Stomach (tissue), 9 donors: ENCODE measurements around the gene HIP1. TPM values are rescaled to one million over a fixed set of nuclear protein-coding genes. Genes with fewer than 3 reads are reported as not detected.

Experiments used
- DNase-seq, 2 donors: peaks; one replicate each; pipeline versions ENCODE4 v3.0.0 to v3.0.0-alpha.2; 2013 to 2019
- H3K27ac ChIP-seq, 5 donors: fragments of 200-600 bp in 4 of 5; sonication (generic) in 4 of 5; one replicate each; pipeline ENCODE4 v1.5.1; 2013 to 2019; ENCODE audit warnings: mild to moderate bottlenecking in 1 of 5, moderate library complexity in 1 of 5
- H3K27me3 ChIP-seq, 3 donors: fragments of 200-600 bp; sonication (generic); one replicate each; pipeline ENCODE4 v1.5.1; 2017 to 2019; ENCODE audit warnings: mixed run types in 1 of 3
- H3K36me3 ChIP-seq, 4 donors: fragments of 200-600 bp; sonication (generic); 1 replicate in 3 of 4; 2 replicates in 1 of 4; pipeline ENCODE4 v1.5.1; 2016 to 2019
- H3K4me1 ChIP-seq, 4 donors: fragments of 200-600 bp; sonication (generic); one replicate each; pipeline ENCODE4 v1.5.1; 2016 to 2019
- H3K4me3 ChIP-seq, 4 donors: fragments of 200-600 bp; sonication (generic) in 3 of 4; one replicate each; pipeline ENCODE4 v1.5.1; 2016 to 2019; ENCODE audit warnings: mild to moderate bottlenecking in 1 of 4
- H3K9me3 ChIP-seq, 4 donors: fragments of 200-600 bp; sonication (generic); one replicate each; pipeline ENCODE4 v1.5.1; 2016 to 2019
- CTCF ChIP-seq, 7 experiments: fragments of 450-650 bp in 4 of 7; fragments of 200-600 bp in 3 of 7; sonication (generic) in 3 of 7; IDR thresholded peaks; one replicate each; pipeline ENCODE4 v1.5.1; 2016 to 2019; ENCODE audit warnings: antibody characterized with exemption in 7 of 7, control low read depth in 2 of 7, mild to moderate bottlenecking in 1 of 7
- EP300 ChIP-seq: sonication (generic); formaldehyde crosslinking; IDR thresholded peaks from one replicate; pipeline ENCODE4 v1.6.1; 2017; ENCODE audit warnings: antibody characterized with exemption
- POLR2A ChIP-seq, 4 donors: fragments of 450-650 bp; IDR thresholded peaks; one replicate each; pipeline ENCODE4 v1.6.1; 2016; ENCODE audit warnings: antibody characterized with exemption in 4 of 4, control low read depth in 2 of 4, mild to moderate bottlenecking in 1 of 4, moderate library complexity in 1 of 4
- POLR2AphosphoS5 ChIP-seq, 3 donors: sonication (generic); formaldehyde crosslinking; IDR thresholded peaks; one replicate each; pipeline ENCODE4 v1.6.1; 2016; ENCODE audit warnings: antibody characterized with exemption in 3 of 3
- WGBS, 5 donors: extraction: QIAGEN DNeasy Blood & Tissue Kit in 3 of 5; methylation state at CpG; one replicate each; pipeline versions ENCODE4 v1.1.5 to v1.1.7; 2013 to 2018; 5-methylcytosine and 5-hydroxymethylcytosine counted together
- intact Hi-C: fragments of 100-400 bp; cut with DNase I; formaldehyde crosslinking; loops from one replicate; pipeline ENCODE4 v1.15.1; 2023; ENCODE audit warnings: low total_unique reads
- polyA plus RNA-seq, 3 donors: library from polyadenylated mRNA; stranded (reverse); fragments of 200-250 nt; gene quantifications; one replicate each; pipeline ENCODE4 v1.2.3, GENCODE V29; 2013
- total RNA-seq, 5 donors: library from RNA; depleted of rRNA; stranded (reverse); fragments of >200 nt; gene quantifications; one replicate each; pipeline versions ENCODE4 v1.1.0 to v1.2.3, GENCODE V29; 2014 to 2016
- donor health status: healthy with polysubstance abuse.
- donor health status: Bipolar disorder and iron deficiency.
- donor health status: healthy.

HIP1 gene
- total and polyA plus RNA-seq, 8 donors, result 2.8 to 15.8 (median 6.8) TPM

GRCh38 chr7:75662579-75663301 is 76.0 kb downstream of the HIP1 start:
- intact Hi-C loops, result loop anchor here (10.0 kb wide), 1 partner anchor 62 kb away; no protein-coding TSS in a partner anchor
- Histone ChIP-seq H3K4me3 (no peak overlapping the region), H3K9me3 (no peaks in the 10 kb centered on the region), H3K4me1 (no peaks in the 10 kb centered on the region), H3K27ac (peak overlapping the region in 1 of 5 donors; percentile 34), H3K27me3 (no peaks in the 10 kb centered on the region), H3K36me3 (no peaks in the 10 kb centered on the region)
- no peak for DNase-seq
- 77 to 83% (median 81%) methylated on average over 12 of the region's 12 CpGs for WGBS, 5 donors
- TF ChIP-seq CTCF (IDR thresholded peaks at IDR 0.05), result no peak
- no peak for TF ChIP-seq EP300
- TF ChIP-seq POLR2AphosphoS5 (IDR thresholded peaks at IDR 0.05), result no peak
- no peak for TF ChIP-seq POLR2A (IDR thresholded peaks at IDR 0.05)

GRCh38 chr7:75660566-75661215 is 78.0 kb downstream of the HIP1 start:
- no peak overlapping the region for H3K4me3 ChIP-seq
- intact Hi-C loops, result loop anchor here (10.0 kb wide), 1 partner anchor 64 kb away; no protein-coding TSS in a partner anchor
- H3K27ac ChIP-seq, result no peak overlapping the region
- H3K4me1 ChIP-seq, result no peaks in the 10 kb centered on the region
- DNase-seq, result no peak
- no peaks in the 10 kb centered on the region for H3K9me3 ChIP-seq
- H3K36me3 ChIP-seq, result no peaks in the 10 kb centered on the region
- no peaks in the 10 kb centered on the region for H3K27me3 ChIP-seq
- WGBS, 5 donors, result 70 to 79% (median 78%) methylated on average over 13 of the region's 13 CpGs
- no peak for TF ChIP-seq POLR2A (IDR thresholded peaks at IDR 0.05)
- TF ChIP-seq POLR2AphosphoS5 (IDR thresholded peaks at IDR 0.05), result no peak
- TF ChIP-seq CTCF (IDR thresholded peaks at IDR 0.05), result no peak
- TF ChIP-seq EP300, result no peak

- Histone ChIP-seq H3K27me3 (no peaks in the 10 kb centered on the region), H3K36me3 (no peaks in the 10 kb centered on the region), H3K9me3 (no peaks in the 10 kb centered on the region), H3K4me1 (no peaks in the 10 kb centered on the region), H3K27ac (peak overlapping the region in 1 of 5 donors; percentile 7), H3K4me3 (no peak overlapping the region)
- no peak for DNase-seq
- TF ChIP-seq POLR2AphosphoS5 (IDR thresholded peaks at IDR 0.05) (no peak), EP300 (no peak), POLR2A (IDR thresholded peaks at IDR 0.05) (no peak), CTCF (IDR thresholded peaks at IDR 0.05) (no peak)
- intact Hi-C loops, result no loop called here
- WGBS, 5 donors, result 80 to 99% (median 90%) methylated on average over 4 of the region's 4 CpGs
These were observed 79.9 kb downstream of the HIP1 start for GRCh38 chr7:75658802-75659201.

GRCh38 chr7:75658369-75658768 is 80.4 kb downstream of the HIP1 start:
- no peaks in the 10 kb centered on the region for H3K27me3 ChIP-seq
- no peak overlapping the region for H3K4me3 ChIP-seq
- no peaks in the 10 kb centered on the region for H3K36me3 ChIP-seq
- no peaks in the 10 kb centered on the region for H3K9me3 ChIP-seq
- TF ChIP-seq EP300 (no peak), POLR2AphosphoS5 (IDR thresholded peaks at IDR 0.05) (no peak), POLR2A (IDR thresholded peaks at IDR 0.05) (no peak), CTCF (IDR thresholded peaks at IDR 0.05) (no peak)
- 77 to 95% (median 87%) methylated on average over 10 of the region's 10 CpGs for WGBS, 5 donors
- peak overlapping the region in 1 of 5 donors; percentile 7 for H3K27ac ChIP-seq
- intact Hi-C loops, result no loop called here
- no peaks in the 10 kb centered on the region for H3K4me1 ChIP-seq
- no peak for DNase-seq
